HEK293T (cell line): ENCODE measurements around the gene IER3.

Source experiments
- FOXM1 ChIP-seq: fragments of 450-650 bp; IDR thresholded peaks from 2 replicates; pipeline ENCODE4 v1.6.1; 2017; ENCODE audit warnings: mild to moderate bottlenecking, borderline replicate concordance
- HDGF ChIP-seq: fragments of 450-650 bp; IDR thresholded peaks from 2 replicates; pipeline ENCODE4 v1.6.1; 2017; ENCODE audit warnings: antibody characterized with exemption, borderline replicate concordance

GRCh38 chr6:30774701-30775100 is 30.4 kb upstream of the IER3 start:
- TF ChIP-seq FOXM1 = no peak
- no peak for TF ChIP-seq HDGF
